ENCODE data around the gene NEK5. TPM values are rescaled to one million over a fixed set of nuclear protein-coding genes. Genes with fewer than 3 reads are reported as not detected.
"Not testable (repeated sequence)": the region's sequence is repeated elsewhere in the genome, so short reads cannot be mapped to it uniquely, and the experiment has no call there.

The NEK5 gene, protein sequence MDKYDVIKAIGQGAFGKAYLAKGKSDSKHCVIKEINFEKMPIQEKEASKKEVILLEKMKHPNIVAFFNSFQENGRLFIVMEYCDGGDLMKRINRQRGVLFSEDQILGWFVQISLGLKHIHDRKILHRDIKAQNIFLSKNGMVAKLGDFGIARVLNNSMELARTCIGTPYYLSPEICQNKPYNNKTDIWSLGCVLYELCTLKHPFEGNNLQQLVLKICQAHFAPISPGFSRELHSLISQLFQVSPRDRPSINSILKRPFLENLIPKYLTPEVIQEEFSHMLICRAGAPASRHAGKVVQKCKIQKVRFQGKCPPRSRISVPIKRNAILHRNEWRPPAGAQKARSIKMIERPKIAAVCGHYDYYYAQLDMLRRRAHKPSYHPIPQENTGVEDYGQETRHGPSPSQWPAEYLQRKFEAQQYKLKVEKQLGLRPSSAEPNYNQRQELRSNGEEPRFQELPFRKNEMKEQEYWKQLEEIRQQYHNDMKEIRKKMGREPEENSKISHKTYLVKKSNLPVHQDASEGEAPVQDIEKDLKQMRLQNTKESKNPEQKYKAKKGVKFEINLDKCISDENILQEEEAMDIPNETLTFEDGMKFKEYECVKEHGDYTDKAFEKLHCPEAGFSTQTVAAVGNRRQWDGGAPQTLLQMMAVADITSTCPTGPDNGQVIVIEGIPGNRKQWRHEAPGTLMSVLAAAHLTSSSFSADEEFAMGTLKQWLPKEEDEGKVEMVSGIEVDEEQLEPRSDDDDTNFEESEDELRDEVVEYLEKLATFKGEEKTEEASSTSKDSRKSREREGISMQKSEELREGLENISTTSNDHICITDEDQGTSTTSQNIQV
- 0.45 TPM for polyA plus RNA-seq (2012; ENCODE audit: insufficient read depth, insufficient read length, low read depth)

DNA sequence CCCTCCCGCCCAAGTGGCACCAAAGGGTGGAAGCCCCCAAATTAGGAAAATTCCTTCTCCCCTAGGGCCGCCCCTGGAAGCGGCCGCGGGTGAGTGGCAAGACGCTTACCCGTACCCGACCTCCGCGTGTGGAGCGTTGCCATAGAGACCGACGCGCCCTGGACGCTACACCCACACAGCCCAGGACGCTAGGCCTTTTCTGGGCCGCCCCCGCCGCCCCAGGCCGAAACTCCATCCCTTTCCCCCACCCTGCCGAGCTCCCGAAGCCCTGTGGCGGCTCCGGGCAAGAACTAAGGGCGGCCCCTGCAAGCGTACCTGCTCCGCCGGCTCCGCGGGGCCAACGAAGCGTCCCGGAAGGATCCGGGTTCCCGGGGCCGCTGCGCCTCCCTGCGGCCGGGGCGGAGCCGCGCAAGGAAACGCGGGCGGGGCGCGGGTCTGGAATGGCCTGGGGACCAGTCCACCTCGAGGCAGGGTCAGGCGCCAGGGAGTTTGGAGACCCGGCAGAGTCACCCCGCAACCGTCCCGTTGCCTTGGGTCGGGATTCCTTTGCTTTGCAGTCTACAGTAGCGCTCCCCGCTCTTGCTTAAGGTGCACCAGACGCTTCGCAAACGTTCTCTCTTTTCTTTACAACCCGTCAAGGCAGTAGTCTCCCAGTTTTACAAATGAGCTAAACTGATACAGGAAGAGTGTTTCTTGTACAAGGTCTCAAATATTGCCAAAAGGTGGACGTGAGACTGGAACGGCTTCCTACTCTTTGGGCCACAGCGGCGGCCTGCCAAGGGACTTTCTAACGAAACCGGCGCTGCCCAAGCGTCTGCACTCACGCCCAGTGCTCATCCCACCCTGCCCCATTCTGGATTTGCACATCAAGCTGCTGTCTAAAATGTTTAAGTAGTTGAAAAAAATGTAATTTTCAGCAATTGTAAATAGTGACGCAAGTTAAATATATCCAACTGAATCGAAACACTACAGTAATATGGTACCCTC lies at the start of gene NEK5:
Gene NEK5, minus strand, starts transcription at position 360 of the 987 bp plus-strand sequence. CDS start 1,591 bp downstream, outside the sequence.
- H3K27me3 ChIP-seq = no peaks in the 10 kb centered on the region; the same call in 1 of the 2 replicates
- no peaks in the 10 kb centered on the region for H3K9me3 ChIP-seq
- peak within 1 kb of the TSS; percentile 66 for H3K4me3 ChIP-seq (ENCODE audit: low read depth, low read length)
- TF ChIP-seq, protein P1, sequence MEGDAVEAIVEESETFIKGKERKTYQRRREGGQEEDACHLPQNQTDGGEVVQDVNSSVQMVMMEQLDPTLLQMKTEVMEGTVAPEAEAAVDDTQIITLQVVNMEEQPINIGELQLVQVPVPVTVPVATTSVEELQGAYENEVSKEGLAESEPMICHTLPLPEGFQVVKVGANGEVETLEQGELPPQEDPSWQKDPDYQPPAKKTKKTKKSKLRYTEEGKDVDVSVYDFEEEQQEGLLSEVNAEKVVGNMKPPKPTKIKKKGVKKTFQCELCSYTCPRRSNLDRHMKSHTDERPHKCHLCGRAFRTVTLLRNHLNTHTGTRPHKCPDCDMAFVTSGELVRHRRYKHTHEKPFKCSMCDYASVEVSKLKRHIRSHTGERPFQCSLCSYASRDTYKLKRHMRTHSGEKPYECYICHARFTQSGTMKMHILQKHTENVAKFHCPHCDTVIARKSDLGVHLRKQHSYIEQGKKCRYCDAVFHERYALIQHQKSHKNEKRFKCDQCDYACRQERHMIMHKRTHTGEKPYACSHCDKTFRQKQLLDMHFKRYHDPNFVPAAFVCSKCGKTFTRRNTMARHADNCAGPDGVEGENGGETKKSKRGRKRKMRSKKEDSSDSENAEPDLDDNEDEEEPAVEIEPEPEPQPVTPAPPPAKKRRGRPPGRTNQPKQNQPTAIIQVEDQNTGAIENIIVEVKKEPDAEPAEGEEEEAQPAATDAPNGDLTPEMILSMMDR (IDR thresholded peaks at IDR 0.05; ENCODE audit: low read depth, low read length) = peak; percentile 70
- H3K4me1 ChIP-seq = no peaks in the 10 kb centered on the region
- 0 out of 2 replicates have a peak, but pooled peaks cover 7% of the 10 kb centered on the region for H3K36me3 ChIP-seq
- peak; percentile 81 for DNase-seq

DNA sequence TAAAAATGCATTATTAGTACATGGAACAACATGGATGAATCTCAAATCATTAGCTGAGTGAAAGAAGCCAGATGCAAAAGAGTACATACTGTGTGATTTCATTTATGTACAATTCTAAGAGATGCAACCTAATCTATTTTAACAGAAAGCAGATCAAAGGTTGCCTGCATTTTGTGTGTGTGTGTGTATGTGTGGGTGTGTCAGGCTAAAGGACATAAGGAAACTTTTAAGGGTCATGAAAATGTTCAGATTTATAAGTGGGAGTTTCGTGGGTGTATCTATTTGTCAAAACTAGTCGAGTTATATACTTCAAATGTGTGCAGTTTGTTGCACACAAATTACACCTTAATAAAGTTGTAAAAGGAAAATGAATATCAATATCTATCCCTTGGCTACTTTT lies 48.4 kb upstream of the NEK5 start:
- Histone ChIP-seq H3K27me3 (no peaks in the 10 kb centered on the region), H3K9me3 (no peaks in the 10 kb centered on the region), H3K4me1 (no peaks in the 10 kb centered on the region), H3K36me3 (peaks cover 30% of the 10 kb centered on the region), H3K4me3 (ENCODE audit: low read depth, low read length) (no peak overlapping the region)
- DNase-seq = no peak
- TF ChIP-seq, protein P1 (IDR thresholded peaks at IDR 0.05; ENCODE audit: low read depth, low read length) = no peak

DNA sequence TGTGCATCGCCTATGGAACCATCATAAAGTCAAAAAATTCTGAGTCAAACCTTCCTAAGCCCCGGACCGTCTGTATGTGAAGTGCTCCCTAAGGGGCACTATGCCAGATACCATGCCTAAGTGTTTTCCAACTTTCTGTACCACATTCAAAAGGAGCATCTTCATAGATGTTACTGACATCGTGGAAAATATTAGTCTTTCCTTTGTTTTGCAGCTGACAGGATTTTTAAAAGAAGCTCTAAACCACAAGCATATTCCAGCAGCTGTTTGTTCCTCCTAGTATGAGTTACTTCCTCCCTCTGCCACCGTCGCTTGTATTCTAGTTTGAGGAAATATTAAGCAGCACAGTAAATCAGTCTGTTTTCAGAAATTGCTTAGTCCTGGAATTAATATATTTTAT lies 45.1 kb upstream of the NEK5 start:
- H3K36me3 ChIP-seq = peaks cover 30% of the 10 kb centered on the region
- H3K9me3 ChIP-seq; H3K27me3 ChIP-seq; DNase-seq; H3K4me3 ChIP-seq (ENCODE audit: low read depth, low read length); H3K4me1 ChIP-seq: not testable (repeated sequence)

DNA sequence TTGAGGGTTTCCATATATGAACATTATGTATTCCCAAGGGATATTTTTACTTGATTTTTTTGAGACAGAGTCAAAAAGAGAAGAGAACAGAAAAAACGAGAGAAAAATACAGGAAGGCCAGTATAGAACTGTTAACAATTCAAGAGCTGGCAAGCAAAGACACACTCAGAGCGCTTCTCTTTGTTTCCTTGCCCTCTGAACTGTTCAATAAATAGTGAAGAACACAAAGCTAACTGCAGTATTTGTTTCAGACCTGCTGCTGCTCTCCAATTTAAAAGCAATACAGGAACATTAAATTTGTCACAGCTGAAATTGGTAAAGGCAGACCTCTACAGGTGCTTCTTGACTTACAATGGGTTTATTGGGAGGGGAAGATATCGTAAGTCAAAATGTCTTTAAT lies 44.5 kb upstream of the NEK5 start:
- no peak for DNase-seq
- H3K4me1 ChIP-seq = no peaks in the 10 kb centered on the region
- no peaks in the 10 kb centered on the region for H3K9me3 ChIP-seq
- H3K27me3 ChIP-seq = no peaks in the 10 kb centered on the region
- H3K4me3 ChIP-seq (ENCODE audit: low read depth, low read length) = no peak overlapping the region
- TF ChIP-seq, protein P1 (IDR thresholded peaks at IDR 0.05; ENCODE audit: low read depth, low read length) = no peak
- peaks cover 36% of the 10 kb centered on the region for H3K36me3 ChIP-seq

DNA sequence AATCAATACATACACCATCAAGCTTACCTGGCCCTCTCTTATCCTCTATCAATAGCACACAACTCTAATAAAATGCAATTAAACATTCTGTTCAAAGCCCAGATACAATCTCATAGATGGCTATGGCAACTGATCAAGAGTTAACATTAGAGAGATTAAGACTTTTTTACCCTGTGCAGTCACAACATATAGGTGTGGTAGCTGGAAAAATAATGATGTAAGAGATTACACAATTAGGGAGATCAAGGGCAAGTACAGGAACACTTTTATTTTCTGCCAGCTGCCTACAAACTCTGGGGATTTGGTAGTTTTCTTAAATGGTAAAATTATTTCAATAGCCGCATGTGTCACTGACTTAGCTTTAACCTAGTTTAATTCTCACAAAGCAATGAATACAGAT lies 42.8 kb upstream of the NEK5 start:
- DNase-seq; H3K9me3 ChIP-seq; H3K4me1 ChIP-seq; H3K4me3 ChIP-seq (ENCODE audit: low read depth, low read length); H3K27me3 ChIP-seq: not testable (repeated sequence)
- peaks cover 36% of the 10 kb centered on the region for H3K36me3 ChIP-seq

DNA sequence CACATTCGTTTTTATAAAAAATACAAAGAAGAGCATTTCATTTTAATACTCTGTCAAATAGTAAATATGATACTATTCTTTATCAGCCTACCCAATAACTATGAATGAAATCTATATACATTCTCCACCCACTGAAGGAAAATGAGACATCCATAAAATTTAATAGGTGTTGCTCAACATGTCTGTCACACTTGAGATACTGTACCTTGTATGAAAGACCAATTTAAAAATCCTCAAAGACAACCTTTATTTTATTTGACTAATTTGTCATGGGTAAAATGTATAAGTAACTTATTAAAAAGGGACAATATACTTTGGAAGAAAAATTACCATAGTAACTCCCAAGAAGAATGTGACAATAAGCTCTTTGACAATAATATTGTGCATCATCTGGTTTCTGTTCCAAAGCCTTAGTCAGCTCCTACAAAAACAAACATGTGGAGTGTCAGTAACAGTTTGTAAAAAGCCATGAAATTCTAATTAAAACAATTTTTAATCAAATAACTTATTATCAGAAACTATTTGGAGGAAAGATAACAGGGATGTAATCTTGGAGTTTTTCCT lies 42.0 kb upstream of the NEK5 start:
- H3K36me3 ChIP-seq = peaks cover 36% of the 10 kb centered on the region

DNA sequence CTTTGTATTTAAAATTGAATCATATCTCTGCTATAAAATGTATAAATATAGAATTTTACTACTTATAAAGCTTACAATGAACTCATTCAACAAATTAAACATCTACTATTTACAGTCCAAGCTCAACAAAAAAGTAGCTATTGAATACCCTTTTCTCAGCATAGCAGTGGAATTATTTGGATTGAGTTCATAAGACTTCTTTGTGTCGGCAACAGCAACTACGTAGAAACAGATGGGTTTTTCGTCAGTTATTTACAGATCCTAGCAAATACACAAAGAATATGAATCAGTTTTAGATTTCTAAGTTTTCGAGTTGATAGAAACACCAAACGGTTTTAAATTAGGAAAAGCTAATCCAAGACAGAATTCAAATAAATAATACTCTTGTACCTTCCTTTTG lies 41.0 kb upstream of the NEK5 start:
- Histone ChIP-seq H3K4me3 (ENCODE audit: low read depth, low read length) (no peak overlapping the region), H3K9me3 (no peaks in the 10 kb centered on the region), H3K4me1 (no peaks in the 10 kb centered on the region), H3K27me3 (no peaks in the 10 kb centered on the region), H3K36me3 (peaks cover 28% of the 10 kb centered on the region)
- DNase-seq = no peak
- TF ChIP-seq, protein P1 (IDR thresholded peaks at IDR 0.05; ENCODE audit: low read depth, low read length) = no peak

More for the DNA sequence above, 42.0 kb upstream of the NEK5 start:
- H3K4me1 ChIP-seq; DNase-seq; H3K9me3 ChIP-seq; H3K4me3 ChIP-seq (ENCODE audit: low read depth, low read length); H3K27me3 ChIP-seq: not testable (repeated sequence)

Data from BE2C (cell line).